Globus pallidus (tissue), 1 donor: ENCODE measurements around the gene C19orf44.
A peak's percentile ranks its signal among the peaks of the same experiment; 100 is the strongest.
"Not testable (repeated sequence)": the region's sequence is repeated elsewhere in the genome, so short reads cannot be mapped to it uniquely, and the experiment has no call there.

ENCODE experiments used
- DNase-seq: peaks from one replicate; pipeline ENCODE4 v3.0.0-alpha.2; 2015; ENCODE audit warnings: low spot score

C19orf44 gene

DNA sequence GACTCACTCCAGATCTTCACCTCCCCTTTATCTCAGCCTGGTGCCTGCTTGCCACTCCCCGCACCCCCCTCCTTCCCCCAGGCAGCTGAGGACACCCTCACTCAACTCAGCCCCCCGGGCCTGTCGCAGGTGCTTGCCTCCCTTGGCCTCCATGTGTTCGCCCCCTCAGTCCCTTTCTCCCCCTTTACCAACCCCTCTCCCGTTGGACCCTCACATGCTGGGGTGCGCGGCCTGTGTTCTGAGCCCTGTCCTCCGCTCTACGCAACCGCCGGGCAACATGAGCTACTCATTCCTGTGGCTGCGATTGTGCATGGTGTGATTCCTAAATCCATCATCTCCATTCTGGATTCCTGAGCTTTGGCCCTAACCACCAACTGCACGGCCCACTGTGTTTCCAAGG lies 40.9 kb downstream of the C19orf44 start:
- DNase-seq: no peak

DNA sequence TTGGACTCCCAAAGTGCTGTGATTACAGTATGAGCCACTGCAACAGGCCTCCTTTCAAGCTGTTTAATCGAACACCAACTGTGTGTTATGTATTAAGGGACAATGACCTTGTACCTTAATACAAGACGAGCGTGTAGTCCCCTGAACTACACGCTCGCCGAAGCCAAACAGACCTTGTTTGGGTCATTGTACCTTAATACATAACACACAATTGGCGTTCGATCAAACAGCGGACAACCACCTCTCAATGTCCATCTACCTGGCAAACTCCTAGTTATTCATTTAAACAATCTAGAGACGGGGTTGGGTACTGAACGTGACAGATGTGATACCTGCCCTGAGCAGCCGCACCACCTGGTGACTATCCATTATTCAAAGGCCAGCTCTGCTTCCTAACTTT lies 44.8 kb downstream of the C19orf44 start:
- DNase-seq: no peak

GRCh38 chr19:16541526-16542044 lies 45.4 kb downstream of the C19orf44 start:
- DNase-seq: no peak

DNA sequence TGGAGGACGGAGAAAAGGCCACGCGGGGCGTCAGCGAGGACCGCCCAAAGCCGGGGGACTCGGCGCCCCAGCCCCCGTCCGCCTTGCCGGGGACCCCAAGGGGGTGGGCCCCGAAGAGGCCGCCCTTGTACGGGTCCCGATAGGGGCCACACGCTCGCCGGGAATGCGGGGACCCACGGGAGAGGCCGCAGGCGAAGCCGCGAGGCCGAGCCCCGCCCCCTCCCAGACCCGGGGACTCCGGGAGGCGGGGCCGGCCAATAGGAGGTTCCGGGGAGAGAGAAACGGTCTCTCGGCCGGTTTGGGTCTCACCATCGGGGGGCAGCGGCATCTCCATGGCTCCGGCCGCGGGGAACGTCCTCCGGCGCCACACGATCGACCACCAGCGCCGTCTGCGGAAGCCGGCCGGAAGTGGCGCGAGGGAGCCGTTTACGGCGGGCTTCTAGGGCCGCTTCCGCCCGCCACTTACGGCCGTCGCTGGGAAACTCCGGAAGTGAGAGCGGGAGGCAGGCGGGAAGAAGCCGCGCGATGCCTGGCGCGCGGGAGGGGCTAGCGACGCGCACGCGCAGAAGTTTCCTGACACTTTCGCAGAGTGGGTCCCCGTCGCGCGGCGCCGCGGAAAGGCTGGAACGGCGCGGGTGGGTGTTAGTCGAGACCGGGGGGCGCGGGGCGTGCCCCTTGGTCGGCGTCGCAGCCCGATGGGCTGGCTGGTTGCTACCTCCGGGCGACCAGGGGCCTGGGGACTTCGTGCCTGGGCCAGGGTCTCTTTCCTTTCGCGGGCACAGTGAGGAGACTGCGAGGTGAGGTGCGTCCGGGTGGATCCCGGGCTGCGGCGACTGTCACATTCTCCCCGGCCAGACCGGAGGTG lies 46.1 kb downstream of the C19orf44 start, which contains the start of gene CHERP:
Gene CHERP (minus strand): TSS at position 393 of the 865 bp plus-strand sequence. CDS start 59 bp downstream, at position 334.
- peak; percentile 93 for DNase-seq

DNA sequence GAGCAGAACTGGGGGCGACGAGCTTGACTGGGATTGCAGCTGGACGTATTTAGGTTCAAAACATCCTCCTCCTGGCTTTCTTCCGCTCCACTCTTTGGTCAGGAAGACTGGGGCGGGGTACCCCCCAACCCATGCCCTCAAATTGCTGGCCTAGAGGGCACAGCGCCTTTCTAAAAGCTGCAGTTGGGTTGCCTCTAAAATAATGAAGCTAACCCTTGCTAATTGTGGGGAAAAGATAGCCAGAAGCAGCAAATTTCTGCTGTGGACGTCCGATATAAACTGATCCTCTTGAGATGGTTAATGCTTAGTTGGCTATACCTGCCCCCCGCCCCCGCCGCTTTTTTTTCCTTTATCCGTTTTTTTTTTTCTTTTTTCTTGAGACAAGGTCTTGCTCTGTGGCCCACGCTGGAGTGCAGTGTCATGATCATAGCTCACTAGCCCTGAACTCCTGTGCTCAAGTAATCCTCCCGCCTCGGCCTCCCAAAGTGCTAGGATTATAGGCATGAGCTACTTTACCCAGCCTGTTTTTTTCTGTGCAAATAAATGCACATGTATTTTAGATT lies 46.8 kb downstream of the C19orf44 start:
- DNase-seq: no peak

DNA sequence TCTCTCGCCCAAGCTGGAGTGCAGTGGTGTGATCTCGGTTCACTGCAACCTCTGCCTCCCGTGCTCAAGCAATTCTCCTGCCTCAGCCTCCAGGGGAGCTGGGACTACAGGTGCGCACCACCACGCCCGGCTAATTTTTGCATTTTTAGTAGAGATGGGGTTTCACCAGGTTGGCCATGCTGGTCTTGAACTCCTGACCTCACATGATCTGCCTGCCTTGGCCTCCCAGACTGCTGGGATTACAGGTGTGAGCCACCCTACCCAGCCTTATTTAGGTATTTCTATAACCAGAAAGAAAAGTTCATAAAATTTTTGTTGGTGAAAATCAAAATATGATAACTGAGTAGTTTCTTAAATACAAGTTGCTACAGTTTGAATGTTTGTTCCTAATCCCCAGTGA lies 47.5 kb downstream of the C19orf44 start:
- DNase-seq: not testable (repeated sequence)

DNA sequence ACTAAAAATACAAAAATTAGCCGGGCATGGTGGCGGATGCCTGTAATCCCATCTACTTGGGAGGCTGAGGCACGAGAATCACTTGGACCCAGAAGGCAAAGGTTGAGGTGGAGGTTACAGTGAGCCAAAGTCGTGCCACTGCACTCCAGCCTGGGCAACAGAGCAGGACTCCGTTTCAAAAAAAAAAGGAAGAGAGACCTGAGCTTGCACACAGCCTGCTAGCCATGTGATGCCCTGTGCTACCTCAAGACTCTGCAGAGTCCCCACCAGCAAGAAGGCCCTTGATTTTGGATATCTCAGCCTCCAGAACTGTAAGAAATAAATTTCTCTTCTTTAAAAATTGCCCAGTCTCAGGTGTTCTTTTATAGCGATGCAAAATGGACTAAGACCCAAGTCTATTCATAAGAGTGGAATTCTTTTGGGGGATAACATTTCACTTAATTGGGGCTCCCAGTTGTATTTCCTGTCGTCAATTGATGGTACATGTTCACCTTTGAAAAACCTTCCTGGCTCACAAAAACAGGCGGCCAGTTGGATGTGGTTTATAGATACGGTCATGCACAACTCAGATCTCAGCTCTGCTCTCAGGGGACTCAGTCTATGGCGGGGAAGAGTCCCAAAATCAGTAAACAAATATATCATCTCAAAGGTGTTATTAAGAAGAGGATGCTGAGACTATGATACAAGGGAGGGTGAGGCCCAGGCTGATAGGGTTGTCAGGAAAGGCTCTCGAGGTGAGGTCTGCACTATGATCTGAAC lies 48.5 kb downstream of the C19orf44 start:
- no peak for DNase-seq

- no peak for DNase-seq
Observed at GRCh38 chr19:16548956-16549355, 52.8 kb downstream of the C19orf44 start.

DNA sequence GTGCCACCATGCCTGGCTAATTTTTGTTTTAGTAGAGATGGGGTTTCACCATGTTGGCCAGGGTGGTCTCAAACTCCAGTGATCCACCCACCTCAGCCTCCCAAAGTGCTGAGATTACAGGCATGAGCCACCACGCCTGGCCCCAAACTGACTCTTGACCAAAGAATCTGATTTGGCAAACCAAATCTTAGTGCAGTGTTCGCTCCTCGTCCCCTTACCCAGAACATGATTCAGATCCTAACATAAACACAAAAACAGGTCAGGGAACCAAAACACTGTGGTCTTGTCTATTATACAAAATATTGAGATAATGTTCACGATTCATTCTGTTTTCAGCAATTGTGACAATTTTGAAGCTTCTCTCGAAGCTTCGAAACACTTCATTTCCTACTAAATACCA lies 55.7 kb downstream of the C19orf44 start:
- DNase-seq: not testable (repeated sequence)

DNA sequence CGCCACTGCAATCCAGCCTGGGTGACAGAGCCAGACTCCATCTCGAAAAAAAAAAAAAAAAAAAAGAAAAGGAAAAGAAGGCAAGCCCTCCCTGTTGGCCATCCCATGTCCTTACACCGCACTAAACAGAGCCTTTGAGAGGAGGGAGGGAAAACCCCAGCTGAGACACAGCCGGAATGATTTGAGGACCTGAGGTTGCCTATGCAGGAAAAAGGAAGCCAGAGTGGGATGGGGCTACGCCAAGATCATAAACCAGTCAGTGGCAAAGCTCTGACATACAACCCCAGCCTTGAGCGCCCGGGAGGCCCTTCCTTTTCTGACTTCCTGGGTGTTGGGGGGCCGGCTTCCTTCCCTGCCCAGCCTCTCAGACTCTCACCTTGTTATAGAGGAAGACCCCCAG lies 58.6 kb downstream of the C19orf44 start:
- DNase-seq: no peak

DNA sequence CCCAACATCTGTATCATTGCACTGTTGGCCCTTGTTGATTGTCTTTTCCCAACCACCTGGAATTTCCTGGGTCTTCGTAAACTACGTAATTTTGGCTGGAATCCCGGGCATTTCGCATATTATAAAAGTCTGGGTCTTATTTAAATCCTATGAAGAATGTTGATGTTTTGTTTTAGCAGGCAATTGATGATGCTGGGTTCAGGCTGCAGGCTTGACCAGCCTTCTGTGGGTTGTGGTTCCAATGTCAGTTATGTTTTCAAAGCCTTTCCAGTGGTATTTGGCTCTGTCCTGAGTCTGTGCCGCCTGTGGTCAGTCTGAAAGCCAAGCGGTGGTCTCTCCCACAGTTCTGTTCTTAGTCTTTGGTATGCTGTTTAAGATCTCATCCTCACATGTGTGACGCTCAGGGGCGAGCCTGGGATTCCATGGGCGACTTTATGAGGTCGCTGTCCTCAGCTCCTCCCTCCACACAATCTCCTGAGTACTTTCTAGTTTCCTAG lies 63.6 kb downstream of the C19orf44 start:
- no peak for DNase-seq

DNA sequence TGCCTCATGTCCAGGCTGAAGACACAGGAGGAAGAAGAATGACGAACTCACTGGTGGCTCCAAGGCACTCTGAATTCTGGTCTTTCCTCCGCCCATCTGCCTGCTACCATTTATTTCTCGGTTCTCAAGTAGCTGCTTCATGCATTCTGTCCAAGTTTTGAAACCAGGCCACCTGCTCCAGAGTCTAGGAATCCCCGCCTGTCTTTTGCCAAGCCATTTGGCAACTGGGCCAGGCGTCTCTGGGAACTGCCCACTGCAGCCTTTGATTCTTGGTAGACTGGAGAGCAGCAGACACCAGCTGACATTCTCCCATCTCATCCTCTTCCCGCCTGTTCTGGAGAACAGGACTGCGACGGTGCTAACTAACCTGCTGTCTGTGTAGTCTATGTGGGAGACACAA lies 65.2 kb downstream of the C19orf44 start:
- DNase-seq: peak; percentile 56

- DNase-seq: no peak
Observed at GRCh38 chr19:16562608-16563025, 66.4 kb downstream of the C19orf44 start.

- no peak for DNase-seq
Observed at GRCh38 chr19:16564842-16565241, 68.6 kb downstream of the C19orf44 start.

DNA sequence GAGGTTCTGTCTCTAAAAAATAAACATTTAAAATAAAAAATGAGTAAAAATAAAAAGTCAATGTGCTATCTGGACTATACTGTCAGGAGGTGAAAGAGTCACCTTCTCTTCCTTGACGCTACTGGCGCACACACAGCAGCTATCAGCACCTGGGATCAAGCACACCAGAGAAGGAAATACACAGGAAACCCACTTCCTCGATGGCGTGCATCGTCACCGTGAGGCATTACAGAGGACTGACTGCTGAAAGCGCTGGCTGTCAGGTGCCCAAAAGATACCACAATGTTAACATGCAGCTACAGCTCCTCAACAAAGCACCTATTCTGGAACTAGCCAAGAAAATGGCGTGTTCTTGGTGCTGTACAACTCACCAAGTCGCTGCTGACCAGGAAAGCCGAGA lies 70.0 kb downstream of the C19orf44 start:
- DNase-seq: no peak

DNA sequence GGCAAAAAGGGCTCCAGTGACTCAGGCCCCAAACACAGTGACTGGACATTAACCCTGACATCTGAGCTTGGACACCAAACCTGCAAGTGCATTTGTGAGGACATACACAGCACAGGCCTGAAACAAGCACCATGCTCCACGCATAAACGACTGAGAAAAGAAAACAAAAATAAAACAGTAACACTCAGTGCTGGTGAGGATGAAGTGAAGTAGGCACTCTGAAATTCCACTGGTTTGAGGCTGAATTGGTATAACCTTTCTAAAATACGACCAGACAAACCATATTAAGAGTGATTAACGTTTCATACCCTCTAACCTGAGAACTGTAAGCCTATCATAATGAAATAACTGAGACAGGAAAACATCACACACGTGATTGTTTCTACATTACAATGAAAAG lies 70.5 kb downstream of the C19orf44 start:
- no peak for DNase-seq

DNA sequence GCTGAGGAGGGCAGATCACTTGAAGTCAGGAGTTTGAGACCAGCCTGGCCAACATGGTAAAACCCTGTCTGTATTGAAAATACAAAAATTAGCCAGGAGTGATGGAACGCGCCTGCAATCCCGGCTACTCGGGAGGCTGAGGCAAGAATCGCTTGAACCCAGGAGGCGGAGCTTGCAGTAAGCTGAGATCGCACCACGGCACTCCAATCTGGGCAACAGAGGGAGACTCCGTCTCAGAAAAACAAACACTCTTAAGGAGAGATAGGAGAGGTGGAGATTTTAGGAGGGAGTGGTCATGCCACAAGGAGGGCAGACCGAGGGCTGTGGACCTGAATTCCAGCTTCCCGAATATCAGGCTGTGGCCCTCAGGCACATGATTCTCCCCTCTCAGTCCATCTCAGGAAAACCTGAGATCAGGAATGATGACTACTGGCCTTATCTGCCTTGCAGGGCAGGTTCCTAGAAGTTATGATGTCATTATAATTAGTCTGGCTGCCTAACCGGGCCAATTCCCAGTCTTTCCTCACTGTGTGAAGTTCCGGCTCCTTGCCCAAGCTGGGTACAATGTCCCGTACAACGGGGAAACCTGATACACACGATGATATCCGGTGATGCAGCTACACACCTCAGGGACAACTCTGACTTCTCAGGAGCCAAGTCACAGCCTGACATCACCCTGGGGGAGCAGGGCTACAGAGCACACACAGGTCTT lies 73.6 kb downstream of the C19orf44 start:
- no peak for DNase-seq
